Sigmoid colon (tissue), 4 donors: Measurements from ENCODE around the gene PDE11A.

Experiments
- EP300 ChIP-seq, 4 donors: sonication (generic); formaldehyde crosslinking; IDR thresholded peaks; one replicate each; pipeline ENCODE4 v1.6.1; 2017; ENCODE audit warnings: antibody characterized with exemption in 4 of 4
- POLR2AphosphoS5 ChIP-seq, 4 donors: sonication (generic); formaldehyde crosslinking; IDR thresholded peaks; one replicate each; pipeline ENCODE4 v1.6.1; 2017; ENCODE audit warnings: antibody characterized with exemption in 4 of 4

DNA sequence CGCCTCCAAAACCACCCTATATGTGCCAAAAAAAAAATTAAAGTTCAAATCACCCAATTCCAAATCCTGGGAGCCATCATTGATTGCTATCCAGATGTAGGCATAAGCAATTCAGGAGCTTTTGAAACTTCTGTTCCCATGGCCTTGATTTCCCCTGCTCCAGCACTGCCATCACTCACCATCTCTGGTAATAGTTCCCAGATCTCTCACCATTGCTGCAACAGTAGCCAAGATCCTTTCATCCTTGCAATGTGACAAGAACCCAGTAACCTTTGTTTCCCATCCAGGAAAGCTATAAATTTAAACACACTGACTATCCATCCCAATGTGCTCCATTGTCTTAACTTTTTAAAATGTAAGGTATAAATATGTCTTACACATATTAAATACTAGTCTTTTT, 155.4 kb downstream of the PDE11A start:
- no peak for TF ChIP-seq POLR2AphosphoS5 (IDR thresholded peaks at IDR 0.05)
- TF ChIP-seq EP300 (IDR thresholded peaks at IDR 0.05), result no peak
